ENCODE results near the gene BANK1. TPM values are rescaled to one million over a fixed set of nuclear protein-coding genes. Genes with fewer than 3 reads are reported as not detected.

The BANK1 gene
- total and polyA plus RNA-seq, 2 of the 8 experiments (the other 6 are each of a cell fraction or from before 2014, with no cell fraction given), result 0.59 to 0.93 TPM

DNA sequence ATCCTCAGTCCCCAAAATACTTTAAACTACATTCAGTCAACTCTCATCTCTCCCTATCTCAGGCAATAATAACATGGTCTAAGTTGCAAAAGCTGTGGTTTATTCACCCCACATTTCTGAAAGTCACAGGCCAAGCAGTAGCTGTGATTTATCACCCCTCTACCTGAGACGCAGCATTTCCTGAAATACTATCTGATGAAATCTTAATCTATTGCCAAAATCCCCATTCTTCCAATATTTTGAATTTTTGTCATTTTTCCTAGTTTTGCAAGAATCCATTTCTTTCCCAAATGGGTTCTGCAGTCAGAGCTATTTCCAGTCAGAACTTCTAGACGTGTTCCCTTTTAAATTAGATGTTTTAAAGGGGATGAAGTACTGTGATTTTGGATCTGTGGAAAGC lies 148.3 kb downstream of the BANK1 start:
- Histone ChIP-seq H2BK20ac (ENCODE audit: low read length) (no peak overlapping the region), H3K9ac (replicated peaks in 1 of 4; ENCODE audit: extremely low read depth in 1 of 4, low read depth in 3 of 4, low read length in 3 of 4) (no peak overlapping the region), H3K27ac (ENCODE audit: low read depth, low read length) (no peak overlapping the region), H4K91ac (replicated peaks; ENCODE audit: insufficient read length, low read length) (no peak overlapping the region), H2BK5ac (ENCODE audit: low read depth, low read length) (no peak overlapping the region), H2AK5ac (ENCODE audit: low read depth, low read length) (no peak overlapping the region), H3K9me3 (ENCODE audit: insufficient read depth in 2 of 2, low read depth in 1 of 2, low read length in 1 of 2) (no peaks in the 10 kb centered on the region; a peak in 1 of 4 replicates), H2BK15ac (ENCODE audit: low read length) (no peak overlapping the region), H3K23me2 (ENCODE audit: low read depth, low read length) (no peaks in the 10 kb centered on the region; the same call in 1 of the 2 replicates), H3K36me3 (ENCODE audit: control insufficient read depth in 2 of 4, insufficient read depth in 4 of 4, low read length in 3 of 4) (no peaks in the 10 kb centered on the region), H3K23ac (ENCODE audit: insufficient read length) (no peak overlapping the region), H3K18ac (ENCODE audit: extremely low read depth, low read length) (no peak overlapping the region), H3K27me3 (replicated peaks in 1 of 4; ENCODE audit: control insufficient read depth in 3 of 4, extremely low read depth in 1 of 4, insufficient read depth in 3 of 4, low read length in 3 of 4) (no peaks in the 10 kb centered on the region), H3K14ac (ENCODE audit: insufficient read length) (no peak overlapping the region), H4K8ac (ENCODE audit: extremely low read depth, insufficient read depth, low read length) (no peak overlapping the region), H3K4ac (replicated peaks; ENCODE audit: insufficient read length, low read depth, low read length) (no peak overlapping the region), H3K4me3 (ENCODE audit: extremely low read depth in 1 of 4, insufficient read depth in 2 of 4, low read depth in 3 of 4, low read length in 4 of 4) (no peak overlapping the region), H2AFZ (ENCODE audit: low read length) (no peak overlapping the region), H4K20me1 (replicated peaks in 1 of 2; ENCODE audit: control insufficient read depth in 1 of 2, insufficient read depth in 2 of 2, low read length in 2 of 2) (no peaks in the 10 kb centered on the region), H3K56ac (replicated peaks; ENCODE audit: insufficient read length, low read depth, low read length) (no peak overlapping the region), H3K4me1 (replicated peaks in 1 of 4; ENCODE audit: control insufficient read depth in 3 of 4, insufficient read depth in 4 of 4, low read length in 3 of 4) (no peaks in the 10 kb centered on the region; a peak in 1 of 7 replicates), H4K5ac (ENCODE audit: insufficient read length, low read depth, low read length) (no peak overlapping the region), H3K79me2 (ENCODE audit: control insufficient read depth in 1 of 2, insufficient read depth in 2 of 2, low read length in 2 of 2) (no peaks in the 10 kb centered on the region), H3K79me1 (ENCODE audit: low read depth, low read length) (no peaks in the 10 kb centered on the region), H3K4me2 (ENCODE audit: insufficient read depth in 1 of 2, low read depth in 2 of 2, low read length in 2 of 2) (no peak overlapping the region), H2BK12ac (ENCODE audit: low read depth, low read length) (no peak overlapping the region), H2BK120ac (replicated peaks; ENCODE audit: low read depth, low read length) (no peak overlapping the region)
- ChIA-PET CTCF (ENCODE audit: partially characterized antibody) (no interaction called here), POLR2A (ENCODE audit: partially characterized antibody) (no interaction called here)
- DNase-seq (ENCODE audit: low read depth in 1 of 2, low spot score in 2 of 2) (no peak), FAIRE-seq (no peak)
- WGBS, 2 experiments (ENCODE audit: extremely low coverage in 1 of 2, insufficient coverage in 1 of 2, insufficient read length in 1 of 2, insufficient replicate concordance in 2 of 2, low coverage in 1 of 2, low lambda C conversion rate in 2 of 2, missing lambda C conversion rate in 1 of 2), result 83% methylated on average over 2 of the region's 2 CpGs; no CpG with 5 or more reads in 1 of the 2 experiments
- TF ChIP-seq, protein P1, sequence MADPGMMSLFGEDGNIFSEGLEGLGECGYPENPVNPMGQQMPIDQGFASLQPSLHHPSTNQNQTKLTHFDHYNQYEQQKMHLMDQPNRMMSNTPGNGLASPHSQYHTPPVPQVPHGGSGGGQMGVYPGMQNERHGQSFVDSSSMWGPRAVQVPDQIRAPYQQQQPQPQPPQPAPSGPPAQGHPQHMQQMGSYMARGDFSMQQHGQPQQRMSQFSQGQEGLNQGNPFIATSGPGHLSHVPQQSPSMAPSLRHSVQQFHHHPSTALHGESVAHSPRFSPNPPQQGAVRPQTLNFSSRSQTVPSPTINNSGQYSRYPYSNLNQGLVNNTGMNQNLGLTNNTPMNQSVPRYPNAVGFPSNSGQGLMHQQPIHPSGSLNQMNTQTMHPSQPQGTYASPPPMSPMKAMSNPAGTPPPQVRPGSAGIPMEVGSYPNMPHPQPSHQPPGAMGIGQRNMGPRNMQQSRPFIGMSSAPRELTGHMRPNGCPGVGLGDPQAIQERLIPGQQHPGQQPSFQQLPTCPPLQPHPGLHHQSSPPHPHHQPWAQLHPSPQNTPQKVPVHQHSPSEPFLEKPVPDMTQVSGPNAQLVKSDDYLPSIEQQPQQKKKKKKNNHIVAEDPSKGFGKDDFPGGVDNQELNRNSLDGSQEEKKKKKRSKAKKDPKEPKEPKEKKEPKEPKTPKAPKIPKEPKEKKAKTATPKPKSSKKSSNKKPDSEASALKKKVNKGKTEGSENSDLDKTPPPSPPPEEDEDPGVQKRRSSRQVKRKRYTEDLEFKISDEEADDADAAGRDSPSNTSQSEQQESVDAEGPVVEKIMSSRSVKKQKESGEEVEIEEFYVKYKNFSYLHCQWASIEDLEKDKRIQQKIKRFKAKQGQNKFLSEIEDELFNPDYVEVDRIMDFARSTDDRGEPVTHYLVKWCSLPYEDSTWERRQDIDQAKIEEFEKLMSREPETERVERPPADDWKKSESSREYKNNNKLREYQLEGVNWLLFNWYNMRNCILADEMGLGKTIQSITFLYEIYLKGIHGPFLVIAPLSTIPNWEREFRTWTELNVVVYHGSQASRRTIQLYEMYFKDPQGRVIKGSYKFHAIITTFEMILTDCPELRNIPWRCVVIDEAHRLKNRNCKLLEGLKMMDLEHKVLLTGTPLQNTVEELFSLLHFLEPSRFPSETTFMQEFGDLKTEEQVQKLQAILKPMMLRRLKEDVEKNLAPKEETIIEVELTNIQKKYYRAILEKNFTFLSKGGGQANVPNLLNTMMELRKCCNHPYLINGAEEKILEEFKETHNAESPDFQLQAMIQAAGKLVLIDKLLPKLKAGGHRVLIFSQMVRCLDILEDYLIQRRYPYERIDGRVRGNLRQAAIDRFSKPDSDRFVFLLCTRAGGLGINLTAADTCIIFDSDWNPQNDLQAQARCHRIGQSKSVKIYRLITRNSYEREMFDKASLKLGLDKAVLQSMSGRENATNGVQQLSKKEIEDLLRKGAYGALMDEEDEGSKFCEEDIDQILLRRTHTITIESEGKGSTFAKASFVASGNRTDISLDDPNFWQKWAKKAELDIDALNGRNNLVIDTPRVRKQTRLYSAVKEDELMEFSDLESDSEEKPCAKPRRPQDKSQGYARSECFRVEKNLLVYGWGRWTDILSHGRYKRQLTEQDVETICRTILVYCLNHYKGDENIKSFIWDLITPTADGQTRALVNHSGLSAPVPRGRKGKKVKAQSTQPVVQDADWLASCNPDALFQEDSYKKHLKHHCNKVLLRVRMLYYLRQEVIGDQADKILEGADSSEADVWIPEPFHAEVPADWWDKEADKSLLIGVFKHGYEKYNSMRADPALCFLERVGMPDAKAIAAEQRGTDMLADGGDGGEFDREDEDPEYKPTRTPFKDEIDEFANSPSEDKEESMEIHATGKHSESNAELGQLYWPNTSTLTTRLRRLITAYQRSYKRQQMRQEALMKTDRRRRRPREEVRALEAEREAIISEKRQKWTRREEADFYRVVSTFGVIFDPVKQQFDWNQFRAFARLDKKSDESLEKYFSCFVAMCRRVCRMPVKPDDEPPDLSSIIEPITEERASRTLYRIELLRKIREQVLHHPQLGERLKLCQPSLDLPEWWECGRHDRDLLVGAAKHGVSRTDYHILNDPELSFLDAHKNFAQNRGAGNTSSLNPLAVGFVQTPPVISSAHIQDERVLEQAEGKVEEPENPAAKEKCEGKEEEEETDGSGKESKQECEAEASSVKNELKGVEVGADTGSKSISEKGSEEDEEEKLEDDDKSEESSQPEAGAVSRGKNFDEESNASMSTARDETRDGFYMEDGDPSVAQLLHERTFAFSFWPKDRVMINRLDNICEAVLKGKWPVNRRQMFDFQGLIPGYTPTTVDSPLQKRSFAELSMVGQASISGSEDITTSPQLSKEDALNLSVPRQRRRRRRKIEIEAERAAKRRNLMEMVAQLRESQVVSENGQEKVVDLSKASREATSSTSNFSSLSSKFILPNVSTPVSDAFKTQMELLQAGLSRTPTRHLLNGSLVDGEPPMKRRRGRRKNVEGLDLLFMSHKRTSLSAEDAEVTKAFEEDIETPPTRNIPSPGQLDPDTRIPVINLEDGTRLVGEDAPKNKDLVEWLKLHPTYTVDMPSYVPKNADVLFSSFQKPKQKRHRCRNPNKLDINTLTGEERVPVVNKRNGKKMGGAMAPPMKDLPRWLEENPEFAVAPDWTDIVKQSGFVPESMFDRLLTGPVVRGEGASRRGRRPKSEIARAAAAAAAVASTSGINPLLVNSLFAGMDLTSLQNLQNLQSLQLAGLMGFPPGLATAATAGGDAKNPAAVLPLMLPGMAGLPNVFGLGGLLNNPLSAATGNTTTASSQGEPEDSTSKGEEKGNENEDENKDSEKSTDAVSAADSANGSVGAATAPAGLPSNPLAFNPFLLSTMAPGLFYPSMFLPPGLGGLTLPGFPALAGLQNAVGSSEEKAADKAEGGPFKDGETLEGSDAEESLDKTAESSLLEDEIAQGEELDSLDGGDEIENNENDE (IDR thresholded peaks at IDR 0.05; ENCODE audit: insufficient replicate concordance, low read length), result no peak
